HG02623 (cell line): ENCODE results near the gene FER.
"Not testable (repeated sequence)": the region's sequence is repeated elsewhere in the genome, so short reads cannot be mapped to it uniquely, and the experiment has no call there.

Experiments used
- ATAC-seq: cut with Tn5 transposase; IDR thresholded peaks from one replicate; pipeline ENCODE4 v1.9.1; 2021; ENCODE audit warnings: moderate library complexity; ENCODE audit not compliant: unreplicated experiment

FER gene

DNA sequence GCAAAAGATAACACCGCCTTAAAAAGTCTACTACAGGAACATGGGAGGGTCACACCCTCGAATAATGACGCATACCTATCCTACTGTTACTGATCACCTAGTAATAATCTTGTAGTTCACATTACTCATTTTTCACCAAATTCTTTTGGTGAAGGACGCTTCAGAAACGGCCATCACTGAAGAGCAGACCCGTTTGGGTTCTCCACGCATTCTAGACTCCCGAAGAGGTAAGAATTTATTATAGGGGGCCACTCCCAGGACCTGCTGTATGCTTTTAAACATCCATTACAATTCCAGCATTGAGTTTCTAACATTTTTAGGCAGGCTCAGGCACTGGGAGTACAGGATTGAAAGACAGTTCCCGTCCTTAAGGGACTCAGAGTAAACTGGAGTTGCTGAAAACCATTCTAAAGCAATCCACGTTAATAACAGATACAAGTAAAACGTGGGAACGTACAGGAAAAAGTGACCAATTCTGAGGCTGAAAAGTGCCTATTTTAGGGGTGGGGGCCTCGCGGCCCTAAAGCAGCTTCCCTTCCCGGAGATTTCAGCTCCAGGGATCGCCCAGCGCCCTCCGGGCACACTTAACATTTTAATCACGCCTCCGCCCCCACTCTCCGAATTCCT lies at the start of gene FER:
FER (plus strand) TSS at position 124 of the 627 bp plus-strand sequence. CDS start 50,286 bp downstream, outside the sequence.
- peak; percentile 17 for ATAC-seq

DNA sequence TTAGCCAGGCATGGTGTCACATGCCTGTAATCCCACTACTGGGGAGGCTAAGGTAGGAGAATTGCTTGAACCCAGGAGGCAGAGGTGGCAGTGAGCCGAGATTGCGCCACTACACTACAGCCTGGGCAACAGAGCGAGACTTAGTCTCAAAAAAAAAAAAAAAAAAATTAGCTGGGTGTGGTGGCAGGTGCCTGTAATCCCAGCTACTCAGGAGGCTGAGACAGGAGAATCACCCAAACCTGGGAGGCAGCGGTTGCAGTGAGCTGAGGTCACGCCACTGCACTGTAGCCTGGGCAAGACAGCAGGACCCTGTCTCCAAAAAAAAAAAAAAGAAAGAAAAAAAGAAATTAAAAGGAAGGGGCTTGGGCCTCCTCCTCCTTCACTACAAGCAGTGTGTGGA lies 47.3 kb upstream of the FER start:
- ATAC-seq: not testable (repeated sequence)

DNA sequence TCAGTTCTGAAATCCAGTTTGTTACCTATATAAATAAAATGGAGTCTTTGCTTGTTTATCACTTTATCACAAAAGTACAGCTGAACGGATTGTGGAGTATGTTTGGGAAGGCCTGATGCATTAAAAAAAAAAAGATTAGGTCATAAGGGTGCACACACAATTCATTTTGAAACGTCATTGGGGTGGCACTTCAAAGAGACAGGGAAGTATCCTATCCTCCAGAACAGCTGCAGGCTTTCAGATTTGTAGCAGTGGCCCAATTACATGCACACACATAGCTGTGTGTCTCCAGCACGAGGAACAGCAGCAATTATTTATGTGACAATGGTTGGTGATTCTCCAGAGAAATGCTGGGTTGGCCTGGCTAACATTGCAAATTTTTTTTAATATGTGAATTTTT lies 46.8 kb upstream of the FER start:
- ATAC-seq: no peak

DNA sequence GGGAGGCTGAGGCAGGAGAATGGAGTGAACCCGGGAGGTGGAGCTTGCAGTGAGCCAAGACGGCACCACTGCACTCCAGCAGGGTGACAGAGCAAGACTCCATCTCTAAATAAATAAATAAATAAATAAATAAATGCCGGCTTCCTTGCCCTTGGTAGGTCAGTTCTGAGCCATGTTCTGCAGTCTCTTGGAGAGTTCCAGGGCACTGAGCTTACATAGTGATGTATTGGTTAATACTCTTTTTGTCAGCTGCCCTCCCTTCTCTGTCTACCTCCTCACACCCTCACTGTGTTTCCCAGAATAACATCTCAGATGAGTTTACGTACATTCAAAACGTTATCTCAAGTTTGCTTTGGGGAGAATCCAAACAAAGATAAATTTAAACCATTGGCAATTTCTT lies 45.2 kb upstream of the FER start:
- ATAC-seq: no peak

DNA sequence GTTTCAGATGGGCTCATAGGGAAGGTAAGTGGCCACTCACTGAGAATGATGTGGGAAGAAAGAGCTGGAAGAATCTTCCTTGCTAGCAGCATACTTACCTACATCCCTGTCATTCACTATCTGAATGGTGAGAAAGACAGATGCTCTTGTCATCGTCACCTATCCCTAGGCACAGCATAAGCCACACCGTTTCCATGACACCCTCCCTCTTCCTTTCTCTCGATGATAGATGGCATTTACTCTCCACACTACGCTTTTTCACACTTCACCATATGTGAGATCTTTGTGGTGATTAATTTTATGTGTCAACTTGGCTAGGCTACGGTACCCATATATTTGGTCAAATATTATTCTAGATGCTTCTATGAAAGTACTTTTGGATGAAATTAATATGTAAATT lies 44.4 kb upstream of the FER start:
- no peak for ATAC-seq

DNA sequence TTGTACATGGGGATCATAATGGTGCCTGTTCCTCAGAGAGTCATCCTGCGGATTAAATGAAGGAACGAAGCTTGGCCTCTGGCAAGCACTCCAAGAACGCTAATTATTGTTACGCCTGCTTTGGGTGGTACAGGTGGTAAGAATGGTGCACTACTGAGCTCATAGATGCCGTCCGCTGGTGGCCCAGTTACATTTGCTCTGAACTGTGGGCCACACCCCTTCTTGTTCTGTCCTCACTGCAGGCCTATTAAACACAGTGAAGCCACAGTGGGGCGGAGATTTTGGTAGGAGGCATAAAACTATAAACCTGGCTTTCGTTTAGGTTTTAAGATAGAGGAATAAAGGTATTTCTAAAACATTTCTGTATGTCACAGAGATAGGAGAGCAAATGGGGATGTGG lies 40.6 kb upstream of the FER start:
- ATAC-seq: no peak

DNA sequence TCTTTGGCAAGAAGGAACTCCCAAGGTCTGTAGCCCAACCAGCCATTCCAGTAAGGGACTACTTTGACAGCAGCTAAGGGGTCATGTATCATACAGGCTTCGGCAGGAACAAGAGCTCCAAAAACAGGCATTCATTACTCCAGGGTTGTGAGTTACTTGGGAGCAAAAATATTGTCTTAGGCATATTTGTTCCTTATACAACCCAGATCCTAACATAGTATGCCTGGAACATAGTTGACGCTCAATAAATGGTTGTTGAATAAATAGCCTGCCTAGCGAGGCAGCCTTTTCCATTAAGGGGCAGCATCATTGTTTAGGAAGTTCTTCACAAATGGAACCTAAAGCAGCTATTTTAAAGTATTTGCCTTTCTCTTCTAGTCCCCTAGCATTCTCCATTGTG lies 35.8 kb upstream of the FER start:
- ATAC-seq: no peak

DNA sequence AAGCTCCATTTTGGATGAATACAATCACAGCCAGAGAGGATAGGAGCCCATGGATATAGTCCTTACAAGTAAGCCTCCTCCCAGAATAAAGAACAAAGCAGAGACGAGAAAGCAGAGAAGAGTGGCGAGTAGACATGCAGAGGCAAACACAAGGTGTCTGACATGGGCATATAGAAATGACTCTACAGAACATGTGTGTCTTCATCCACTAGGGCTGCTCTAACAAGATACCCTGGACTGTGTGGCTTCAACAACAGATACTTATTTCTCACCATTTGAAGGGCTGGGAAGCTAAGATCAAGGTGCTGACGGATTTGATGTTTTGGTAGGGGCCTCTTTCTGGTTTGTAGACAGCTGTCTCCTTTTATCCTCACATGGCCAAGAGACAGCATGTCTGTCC lies 32.3 kb upstream of the FER start:
- ATAC-seq: no peak

DNA sequence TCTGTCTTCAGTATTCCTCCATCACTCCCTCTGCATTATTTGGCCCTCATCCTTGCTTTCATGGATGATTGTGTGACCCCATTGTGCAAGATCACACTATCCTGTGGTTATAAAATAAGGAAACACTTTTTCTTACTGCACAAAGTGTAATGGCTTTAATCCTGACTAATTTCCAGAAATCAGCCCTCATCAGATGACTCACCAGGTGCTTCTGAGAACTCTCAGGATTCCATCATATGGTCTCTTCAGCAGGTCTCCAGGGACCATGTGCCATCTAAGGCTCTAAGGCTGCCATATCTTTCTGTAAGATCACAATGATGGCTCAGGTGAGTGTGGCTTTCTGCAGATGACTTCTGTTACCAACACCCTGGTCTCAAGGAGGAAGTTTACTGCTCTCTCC lies 27.3 kb upstream of the FER start:
- ATAC-seq: peak; percentile 94

DNA sequence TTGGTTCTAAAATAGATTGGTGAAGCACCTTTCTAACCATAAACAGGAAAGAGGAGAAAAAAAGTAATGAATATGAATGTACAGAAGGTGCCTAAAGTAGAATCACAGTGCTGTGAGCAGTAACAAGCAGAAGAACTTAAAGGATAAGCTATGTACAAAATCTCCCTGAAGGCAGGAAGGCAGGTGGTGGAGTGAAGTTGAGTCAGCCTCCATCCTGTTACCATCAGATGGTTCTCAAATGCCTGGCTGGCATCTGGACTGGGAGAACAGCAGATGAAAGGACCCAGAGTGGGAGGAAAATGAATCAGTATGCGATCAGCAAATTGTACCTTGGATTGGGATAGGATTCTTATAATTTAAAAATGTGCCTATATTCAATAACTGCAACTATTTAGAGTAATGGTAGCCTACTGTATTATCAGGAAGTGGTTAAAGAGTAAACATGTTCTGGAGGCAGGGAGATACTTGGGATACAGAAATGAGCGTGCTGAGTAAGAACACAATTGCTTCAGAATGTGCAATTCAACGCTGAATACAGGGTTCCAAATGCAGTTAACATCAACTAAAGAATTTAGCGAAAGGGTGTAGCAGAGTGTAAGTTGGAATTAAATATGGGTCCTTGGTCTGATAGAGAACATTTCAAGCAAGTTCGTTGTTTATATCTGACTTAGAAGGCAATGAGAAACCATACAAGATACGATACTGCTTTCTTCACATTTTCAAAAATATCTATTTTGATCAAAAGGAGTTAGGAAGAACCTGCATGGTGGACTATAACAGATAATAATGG lies 21.1 kb upstream of the FER start:
- no peak for ATAC-seq

DNA sequence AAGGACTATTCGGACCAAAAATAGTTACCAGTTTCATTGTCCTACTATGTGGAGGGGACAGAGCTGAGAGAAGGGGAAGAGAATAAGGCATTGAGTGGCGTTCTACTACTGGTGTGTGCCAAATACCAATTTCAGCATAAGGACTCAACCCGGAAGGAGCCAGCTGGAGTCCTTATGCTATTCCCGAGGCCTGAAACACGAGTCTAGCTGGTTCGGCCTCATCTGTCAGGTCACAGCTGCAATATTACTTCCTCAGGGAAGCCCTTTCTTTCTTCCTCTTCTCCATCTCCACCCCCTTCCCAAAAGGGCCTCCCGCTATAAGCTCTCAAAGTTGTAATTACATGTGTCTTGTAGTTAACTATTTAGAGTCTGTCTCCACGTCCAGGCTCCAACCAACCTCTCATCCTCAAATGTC lies 20.5 kb upstream of the FER start:
- ATAC-seq: no peak

DNA sequence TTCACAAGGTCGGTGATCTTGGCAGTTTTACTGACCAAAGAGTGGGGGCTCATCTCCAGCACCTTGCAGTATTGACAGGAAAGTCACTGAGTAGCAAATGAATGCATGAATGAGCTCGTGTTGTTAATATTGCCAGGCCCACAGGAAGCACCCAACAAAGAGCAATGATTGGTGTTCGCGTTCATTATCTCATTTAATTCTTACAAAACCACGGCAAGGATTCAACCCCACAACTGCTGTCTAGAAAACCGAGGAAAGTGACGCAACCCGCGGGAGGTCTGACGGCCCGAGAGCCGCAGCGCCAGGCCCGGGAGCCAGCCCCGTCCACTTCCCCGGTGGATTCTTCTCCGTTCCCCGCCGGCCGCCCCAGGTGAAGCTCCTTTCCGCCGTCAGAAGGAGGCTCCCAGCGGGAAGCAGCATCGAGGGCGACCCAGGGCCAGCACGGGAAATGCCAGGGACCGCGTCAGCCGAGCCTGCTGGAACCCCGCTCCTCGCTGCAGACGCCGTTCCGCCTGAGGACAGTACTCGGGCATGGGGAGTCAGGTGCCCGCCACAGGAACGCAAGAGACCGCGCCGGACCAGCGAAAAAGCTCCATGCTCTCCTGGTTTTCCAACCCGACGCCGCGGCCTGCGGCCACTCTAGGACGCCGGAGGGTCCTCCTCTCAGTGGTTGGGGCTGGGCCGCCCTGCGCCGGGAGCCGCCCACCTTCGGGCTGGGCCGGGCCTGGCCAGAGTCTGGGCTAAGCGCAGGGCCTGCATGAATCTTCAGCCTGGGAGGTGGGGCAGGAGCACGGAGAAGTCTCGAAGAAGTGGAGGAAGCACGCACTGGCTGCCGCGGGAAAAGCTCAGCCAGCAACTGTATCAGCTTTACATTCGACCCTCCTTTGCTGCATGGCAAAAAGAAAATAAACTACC lies 19.8 kb upstream of the FER start:
- ATAC-seq: peak; percentile 78

DNA sequence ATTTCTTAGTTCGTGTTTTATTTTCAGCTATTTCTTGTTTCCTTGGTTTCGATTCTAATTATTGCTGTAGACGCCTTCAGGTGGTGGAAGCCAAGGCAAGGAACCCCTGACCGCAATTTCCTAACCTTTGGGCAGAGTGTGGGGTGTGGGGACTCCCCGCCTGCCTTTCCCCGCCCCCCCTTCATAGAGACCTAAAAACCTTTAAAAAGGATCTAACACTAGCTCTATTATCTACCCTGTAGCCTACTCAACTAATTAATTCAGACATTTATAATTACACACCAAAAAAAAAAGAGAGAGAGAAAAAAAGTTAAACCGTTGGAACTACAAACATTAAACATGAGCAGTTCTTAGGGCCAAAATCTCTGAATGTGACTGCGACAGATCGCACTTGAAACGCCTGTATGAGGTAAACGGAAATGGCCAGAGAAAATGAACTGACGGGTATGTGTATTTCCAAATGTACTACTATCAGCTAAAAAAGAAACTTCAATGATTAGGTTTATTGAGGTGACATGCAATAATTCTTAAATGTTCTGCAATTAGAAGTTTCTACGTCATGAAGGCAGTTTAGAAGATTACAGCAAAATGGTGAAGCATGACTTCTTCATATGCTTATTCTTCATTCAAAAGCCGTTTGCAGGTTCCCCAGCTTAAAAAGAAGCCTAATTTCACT lies 19.0 kb upstream of the FER start:
- peak; percentile 34 for ATAC-seq

DNA sequence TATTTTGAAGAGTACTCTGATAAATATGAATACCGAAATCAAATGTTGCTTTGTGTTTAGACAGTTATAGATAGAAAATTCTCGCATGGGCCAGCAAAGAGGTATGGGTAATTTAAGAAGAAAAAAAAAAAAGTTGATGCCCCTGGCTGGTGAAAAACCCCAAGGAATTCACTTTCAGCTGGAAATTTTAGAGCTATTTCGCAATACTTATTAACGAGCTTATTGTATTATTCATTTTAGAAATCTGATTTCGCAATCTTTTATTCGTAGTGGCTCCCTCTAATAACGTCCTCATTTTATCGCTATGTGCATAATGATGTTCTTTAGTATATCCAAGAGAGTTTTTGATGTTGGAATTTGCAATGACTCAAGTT lies 18.5 kb upstream of the FER start:
- ATAC-seq: no peak

DNA sequence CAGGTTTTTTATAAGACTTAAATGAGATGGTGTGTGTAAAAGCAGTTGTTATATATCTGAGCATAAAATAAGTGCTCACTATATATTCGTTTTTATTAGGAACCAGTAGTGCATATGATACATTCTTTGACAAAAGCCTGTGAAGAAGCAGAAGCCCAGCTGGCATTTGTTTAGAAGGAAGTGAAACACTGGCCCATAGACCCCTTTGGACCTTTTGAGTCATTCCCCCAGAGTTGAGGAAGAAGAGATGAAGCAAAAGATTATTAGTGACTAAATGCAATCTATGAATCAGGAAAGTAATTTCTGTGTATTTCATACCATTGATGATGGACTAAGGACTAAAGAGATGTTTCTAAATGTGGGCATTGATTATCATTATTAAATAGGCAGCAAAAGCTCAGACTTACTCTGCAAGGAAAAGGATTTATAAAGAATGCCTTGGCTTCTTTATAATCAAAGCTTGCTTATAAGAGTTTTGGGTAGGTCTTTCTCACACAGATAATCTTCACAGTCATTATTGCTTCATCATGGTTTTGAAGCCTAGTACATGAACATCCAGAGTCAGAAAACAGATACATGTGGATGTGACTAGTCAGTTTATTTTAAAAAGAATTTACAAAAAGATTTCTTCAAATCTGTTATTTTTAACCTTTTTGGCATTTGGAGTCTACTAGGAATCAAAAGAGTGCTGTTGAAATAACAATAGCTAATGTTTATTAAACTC lies 16.9 kb upstream of the FER start:
- peak; percentile 40 for ATAC-seq

DNA sequence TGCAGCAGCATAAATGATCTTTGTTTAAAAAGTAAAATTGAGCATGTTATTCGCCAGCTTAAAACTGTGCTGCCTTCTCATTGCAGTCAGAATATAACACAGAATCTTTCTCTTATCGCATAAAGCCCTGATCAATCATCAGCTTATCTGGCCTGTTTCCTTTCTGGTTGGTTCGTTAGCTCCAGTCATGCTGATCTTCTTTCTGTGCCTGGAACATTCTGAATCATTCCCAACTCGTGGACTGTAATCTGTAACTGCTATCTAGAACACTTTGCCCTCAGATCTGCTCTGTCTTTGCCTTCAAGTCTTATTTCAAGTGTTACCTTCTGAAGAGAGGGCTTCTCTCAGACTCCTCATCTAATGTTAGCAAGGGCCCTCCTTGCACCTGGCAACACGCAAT lies 11.9 kb upstream of the FER start:
- ATAC-seq: no peak

DNA sequence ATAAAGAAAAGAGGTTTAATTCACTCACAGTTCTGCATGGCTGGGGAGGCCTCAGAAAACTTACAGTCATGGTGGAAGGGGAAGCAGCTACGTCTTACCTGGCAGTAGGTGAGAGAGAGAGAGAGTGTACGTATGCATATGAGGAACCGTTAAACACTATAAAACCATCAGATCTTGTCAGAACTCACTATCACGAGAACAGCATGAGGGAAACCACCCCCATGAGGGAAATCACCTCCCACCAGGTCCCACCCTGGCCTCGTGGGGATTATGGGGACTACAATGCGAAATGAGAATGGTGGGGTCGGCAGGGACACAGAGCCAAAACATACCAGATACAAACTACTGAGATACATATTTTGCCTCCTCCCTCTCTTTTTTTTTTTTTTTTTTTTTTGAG lies 10.8 kb upstream of the FER start:
- ATAC-seq: no peak

DNA sequence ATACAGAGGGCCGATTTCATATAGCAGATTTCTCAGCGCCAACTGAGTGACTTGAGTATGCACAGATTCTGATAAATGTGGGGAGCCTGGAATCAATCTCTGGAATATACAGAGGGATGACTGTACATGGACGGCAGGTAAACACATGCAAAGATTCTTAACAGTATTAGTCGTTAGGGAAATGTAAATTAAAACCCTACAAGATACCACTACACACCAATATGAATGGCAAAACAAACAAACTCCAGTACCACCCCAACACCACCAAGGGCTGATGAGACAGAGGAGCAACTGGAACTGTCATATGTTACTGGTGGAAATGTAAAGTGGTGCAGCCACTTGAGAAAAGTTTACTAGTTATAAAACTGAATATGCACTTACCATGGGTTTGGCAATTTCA lies 8.3 kb upstream of the FER start:
- ATAC-seq: no peak

DNA sequence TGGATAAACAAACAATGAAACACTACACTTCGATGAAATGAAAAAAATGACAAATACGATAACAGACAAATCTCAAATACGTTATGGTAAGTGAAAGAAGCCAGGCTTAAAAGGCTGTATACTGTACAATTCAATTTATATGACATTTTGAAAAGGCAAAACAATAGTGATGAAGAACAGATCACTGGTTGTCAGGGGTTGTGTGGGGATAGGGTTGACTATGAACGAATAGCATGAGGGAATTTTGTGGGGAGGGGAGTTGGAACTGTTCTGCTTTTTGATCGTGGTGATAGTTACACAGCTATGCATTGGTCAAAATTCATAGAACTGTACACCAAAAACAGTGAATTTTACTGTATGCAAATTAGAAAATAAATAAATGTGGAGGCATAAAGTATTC lies 7.8 kb upstream of the FER start:
- ATAC-seq: no peak

DNA sequence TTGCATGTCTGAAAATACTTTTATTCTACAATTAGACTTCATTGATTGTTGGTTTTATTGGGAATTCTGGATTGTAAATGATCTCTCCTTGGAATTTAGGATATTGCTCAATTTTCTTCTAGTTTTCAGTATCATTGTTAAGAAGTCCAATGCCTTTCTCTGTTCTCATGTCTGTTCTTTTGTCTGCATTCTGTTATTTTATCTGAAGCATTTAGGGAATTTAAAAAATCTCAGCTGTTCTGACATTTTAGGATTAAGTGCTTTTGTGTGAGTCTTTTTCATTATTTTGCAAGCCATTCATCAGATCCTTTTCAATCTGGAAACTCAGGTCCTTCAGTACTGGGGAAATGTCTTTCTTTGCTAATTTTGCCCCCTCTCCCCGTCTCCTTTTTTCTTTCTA lies 4.4 kb upstream of the FER start:
- ATAC-seq: no peak

DNA sequence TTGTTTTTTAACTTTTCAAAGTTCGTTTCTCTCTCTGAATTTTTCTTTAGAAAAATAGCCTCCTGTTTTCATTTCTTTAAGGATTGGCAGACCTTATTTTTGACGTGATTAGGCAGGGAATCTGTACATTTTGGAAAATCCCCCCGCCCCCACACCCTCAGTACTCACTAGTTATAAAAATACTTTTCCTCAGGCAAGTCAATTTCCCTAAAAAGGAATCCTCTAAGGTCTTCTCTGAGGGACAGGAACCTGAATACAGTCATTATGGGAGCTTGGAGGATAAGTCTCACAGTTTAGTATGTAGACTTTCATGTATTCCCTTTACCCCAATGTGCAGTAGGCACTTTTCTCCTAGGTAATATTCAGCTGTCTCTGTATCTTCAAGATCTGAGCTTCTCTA lies 3.9 kb upstream of the FER start:
- ATAC-seq: no peak
